Spinal cord (tissue), 10 donors: ENCODE data around the gene AKT1S1. TPM values are rescaled to one million over a fixed set of nuclear protein-coding genes. Genes with fewer than 3 reads are reported as not detected.
A peak's percentile ranks its signal among the peaks of the same experiment; 100 is the strongest.

ENCODE experiments used
- DNase-seq, 6 donors: peaks; one replicate each; pipeline versions ENCODE4 v3.0.0 to v3.0.0-alpha.2; 2013 to 2015; ENCODE audit warnings: low spot score in 6 of 6, low read depth in 4 of 6
- H3K27ac ChIP-seq: one replicate; pipeline ENCODE4 v1.5.1; 2013; ENCODE audit warnings: low read depth, low read length, control low read depth
- H3K27me3 ChIP-seq: one replicate; pipeline ENCODE4 v1.6.1; 2013; ENCODE audit warnings: low read length; ENCODE audit not compliant: control insufficient read depth, insufficient read depth
- H3K36me3 ChIP-seq: one replicate; pipeline ENCODE4 v1.6.1; 2013; ENCODE audit warnings: low read length; ENCODE audit not compliant: control insufficient read depth, insufficient read depth
- H3K4me1 ChIP-seq: one replicate; pipeline ENCODE4 v1.6.1; 2013; ENCODE audit warnings: low read length; ENCODE audit not compliant: control insufficient read depth, insufficient read depth
- H3K4me3 ChIP-seq: one replicate; pipeline ENCODE4 v1.5.1; 2013; ENCODE audit warnings: low read depth, low read length, control low read depth
- H3K9me3 ChIP-seq: one replicate; pipeline ENCODE4 v1.6.1; 2013; ENCODE audit warnings: low read length; ENCODE audit not compliant: control insufficient read depth, insufficient read depth
- WGBS: methylation state at CpG from one replicate; pipeline ENCODE4 v1.1.5; 2013; ENCODE audit warnings: missing lambda C conversion rate; ENCODE audit not compliant: insufficient coverage; 5-methylcytosine and 5-hydroxymethylcytosine counted together
- polyA plus RNA-seq, 2 donors: library from polyadenylated mRNA; unstranded; fragments of 120-200 nt; gene quantifications; one replicate each; pipeline ENCODE4 v1.2.1, GENCODE V29; 2013; ENCODE audit not compliant: insufficient read length in 2 of 2
- total RNA-seq, 2 donors: library from RNA; depleted of rRNA in 1 of 2; stranded (reverse); fragments of 120-200 nt in 1 of 2; fragments of >200 nt in 1 of 2; gene quantifications; one replicate each; pipeline versions ENCODE4 v1.2.3 to v1.2.4, GENCODE V29; 2013 to 2014
- donor health status: healthy.

AKT1S1 gene
- total and polyA plus RNA-seq, 4 donors, result 3.8 to 43.8 (median 26.0) TPM

DNA sequence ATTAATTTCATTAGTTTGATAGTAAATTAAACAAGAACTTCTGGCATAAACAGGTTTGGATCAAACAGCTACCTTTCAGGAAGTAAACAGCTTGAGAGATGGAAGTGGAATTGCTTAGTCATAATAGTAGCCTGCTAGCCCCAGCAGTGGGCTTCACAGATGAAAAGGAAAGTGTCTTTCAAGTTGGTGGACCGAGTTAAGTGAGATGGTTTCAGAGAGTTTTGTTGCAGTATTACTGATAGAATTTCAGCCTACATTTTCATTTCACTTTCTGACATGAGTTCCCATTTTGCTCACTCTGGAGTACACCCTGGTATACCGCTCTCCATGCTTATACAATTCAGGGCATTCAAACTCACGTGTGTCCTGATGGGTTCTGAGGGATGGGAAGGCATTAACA, 28.2 kb downstream of the AKT1S1 start:
- H3K27me3 ChIP-seq, result no peaks in the 10 kb centered on the region
- peaks cover 13% of the 10 kb centered on the region for H3K36me3 ChIP-seq
- DNase-seq, result no peak
- H3K27ac ChIP-seq, result no peak overlapping the region
- no peaks in the 10 kb centered on the region for H3K9me3 ChIP-seq
- 100% methylated on average over 1 of the region's 3 CpGs for WGBS
- H3K4me1 ChIP-seq, result peaks cover 23% of the 10 kb centered on the region
- no peak overlapping the region for H3K4me3 ChIP-seq

DNA sequence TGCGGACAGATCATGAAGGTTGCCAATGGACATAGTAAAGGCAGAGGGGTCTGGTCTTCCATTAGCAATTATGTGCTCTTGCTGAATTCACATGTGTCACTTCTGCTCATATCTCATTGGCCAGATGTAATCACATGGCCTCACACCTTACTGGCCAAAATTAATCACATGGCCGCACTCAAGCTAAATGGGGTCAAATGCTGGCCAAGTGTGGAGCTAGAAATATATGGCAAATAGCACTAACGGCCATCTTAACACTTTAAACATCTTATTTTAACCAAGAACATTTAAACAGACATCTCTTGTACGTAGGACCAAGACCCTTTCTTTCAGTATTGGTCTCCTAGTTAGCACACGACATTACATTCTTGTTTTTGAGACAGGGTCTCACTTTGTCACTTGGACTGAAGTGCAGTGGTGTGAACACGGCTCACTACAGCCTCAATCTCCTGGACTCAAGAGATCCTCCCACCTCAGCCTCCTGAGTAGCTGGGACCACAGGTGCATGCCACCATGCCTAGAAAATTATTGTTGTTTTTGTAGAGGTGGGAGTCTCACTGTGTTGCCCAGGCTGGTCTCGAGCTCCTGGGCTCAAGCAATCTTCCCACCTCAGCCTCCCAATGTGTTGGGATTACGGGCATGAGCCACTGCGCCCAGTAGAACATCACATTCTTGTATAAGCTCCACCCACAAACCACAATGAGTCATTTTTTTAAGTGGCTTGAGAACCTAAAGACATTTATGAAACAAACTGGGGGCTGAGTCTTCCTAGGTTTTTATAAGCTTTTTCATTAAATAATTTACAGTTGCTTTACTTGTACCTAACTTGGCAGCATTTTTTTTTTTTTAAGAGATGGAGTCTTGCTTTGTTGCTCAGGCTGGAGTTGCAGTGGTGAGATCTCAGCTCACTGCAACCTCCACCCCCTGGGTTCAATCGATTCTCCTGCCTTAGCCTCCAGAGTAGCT, 29.1 kb downstream of the AKT1S1 start:
- WGBS, result 100% methylated on average over 4 of the region's 10 CpGs
- H3K9me3 ChIP-seq, result no peaks in the 10 kb centered on the region
- no peak overlapping the region for H3K4me3 ChIP-seq
- peaks cover 9% of the 10 kb centered on the region for H3K36me3 ChIP-seq
- no peak for DNase-seq
- H3K4me1 ChIP-seq, result peaks cover 13% of the 10 kb centered on the region
- no peak overlapping the region for H3K27ac ChIP-seq
- no peaks in the 10 kb centered on the region for H3K27me3 ChIP-seq

GRCh38 chr19:49846408-49846807, 30.7 kb downstream of the AKT1S1 start:
- Histone ChIP-seq H3K9me3 (no peaks in the 10 kb centered on the region), H3K27me3 (no peaks in the 10 kb centered on the region), H3K27ac (no peak overlapping the region), H3K4me1 (no peaks in the 10 kb centered on the region), H3K36me3 (peaks cover 14% of the 10 kb centered on the region), H3K4me3 (no peak overlapping the region)
- no CpG with 5 or more reads among the region's 5 CpGs for whole genome bisulfite sequencing
- no peak for DNase-seq

DNA sequence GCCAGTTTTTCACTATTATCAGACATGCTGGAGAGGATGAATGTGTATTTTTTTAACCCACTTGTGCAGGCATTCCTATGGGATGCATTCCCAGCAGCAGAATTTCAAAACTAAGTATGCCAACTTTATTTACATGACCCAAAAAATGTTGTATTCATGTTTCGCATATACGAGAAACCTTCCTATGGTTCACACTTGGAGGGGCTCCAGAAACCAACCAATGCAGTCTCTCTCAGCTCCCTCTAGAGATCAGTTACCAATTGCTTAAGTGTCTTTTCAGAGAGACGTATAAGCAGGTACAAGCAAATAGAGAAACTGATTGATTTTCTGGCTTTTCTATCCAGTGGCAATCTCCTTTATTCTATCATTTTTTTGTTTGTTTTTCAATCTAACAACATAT, 31.7 kb downstream of the AKT1S1 start:
- H3K36me3 ChIP-seq, result peaks cover 21% of the 10 kb centered on the region
- no CpG with 5 or more reads among the region's 3 CpGs for WGBS
- no peaks in the 10 kb centered on the region for H3K4me1 ChIP-seq
- H3K4me3 ChIP-seq, result no peak overlapping the region
- peak in 2 of 6 donors; percentile 45 to 52 for DNase-seq
- no peaks in the 10 kb centered on the region for H3K9me3 ChIP-seq
- no peak overlapping the region for H3K27ac ChIP-seq
- no peaks in the 10 kb centered on the region for H3K27me3 ChIP-seq

DNA sequence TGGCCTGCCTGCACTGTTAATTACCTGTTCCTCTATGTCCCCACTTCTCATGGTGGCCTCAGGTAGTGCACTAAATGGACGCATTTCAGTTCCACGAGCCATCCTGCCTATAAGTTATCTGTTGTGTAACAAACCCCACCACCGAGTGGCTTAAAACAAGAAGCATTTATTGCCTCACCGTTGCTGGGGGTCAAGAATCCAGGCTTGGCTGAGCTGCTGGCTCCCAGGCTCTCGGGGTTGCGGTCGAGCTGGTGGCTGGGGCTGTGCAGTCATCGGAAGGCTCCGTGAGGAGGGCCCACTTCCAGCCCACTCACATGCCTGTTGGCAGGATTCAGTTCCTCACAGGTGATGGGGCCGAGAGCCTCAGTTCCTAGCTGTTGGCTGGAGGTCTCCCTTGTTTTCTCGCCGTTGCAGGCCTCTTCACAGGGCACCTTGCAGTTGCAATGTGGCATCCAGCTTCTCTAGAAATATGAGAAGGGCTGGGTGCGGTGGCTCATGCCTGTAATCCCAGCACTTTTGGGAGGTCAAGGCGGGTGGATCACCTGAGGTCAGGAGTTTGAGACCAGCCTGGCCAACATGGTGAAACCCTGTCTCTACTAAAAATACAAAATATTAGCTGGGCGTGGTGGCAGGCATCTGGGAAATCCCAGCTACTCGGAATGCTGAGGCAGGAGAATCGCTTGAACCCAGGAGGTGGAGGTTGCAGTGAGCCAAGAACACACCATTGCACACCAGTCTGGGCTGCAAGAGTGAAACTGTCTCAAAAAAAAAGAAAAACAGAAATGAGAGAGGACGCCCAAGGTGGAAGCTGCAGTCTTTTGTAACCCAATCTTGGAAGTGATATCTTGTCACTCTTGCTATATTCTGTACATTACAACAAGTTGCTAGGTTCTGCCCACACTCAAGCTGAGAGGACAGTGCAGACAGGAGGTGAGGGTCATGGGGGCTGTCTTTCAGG, 32.7 kb downstream of the AKT1S1 start:
- Histone ChIP-seq H3K4me1 (no peaks in the 10 kb centered on the region), H3K27me3 (no peaks in the 10 kb centered on the region), H3K4me3 (no peak overlapping the region), H3K27ac (no peak overlapping the region), H3K36me3 (peaks cover 24% of the 10 kb centered on the region), H3K9me3 (no peaks in the 10 kb centered on the region)
- WGBS, result 84% methylated on average over 15 of the region's 18 CpGs
- DNase-seq, result no peak

DNA sequence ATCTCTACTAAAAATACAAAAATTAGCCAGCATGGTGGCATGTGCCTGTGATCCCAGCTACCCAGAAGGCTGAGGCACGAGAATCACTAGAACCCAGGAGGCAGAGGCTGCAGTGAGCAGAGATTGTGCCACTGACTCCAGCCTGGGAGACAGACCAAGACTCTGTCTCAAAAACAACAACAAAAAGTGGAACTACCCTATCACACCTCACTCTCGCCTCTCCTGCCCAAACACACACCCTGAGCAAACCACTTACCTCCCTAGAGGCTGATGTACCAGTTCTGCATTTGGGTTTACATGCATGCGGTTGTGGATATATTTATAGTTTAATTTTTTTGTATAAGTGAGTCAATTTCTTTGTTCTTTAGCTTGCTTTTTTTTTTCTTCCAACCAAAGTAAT, 33.9 kb downstream of the AKT1S1 start:
- H3K4me1 ChIP-seq, result no peaks in the 10 kb centered on the region
- peaks cover 32% of the 10 kb centered on the region for H3K36me3 ChIP-seq
- H3K27me3 ChIP-seq, result no peaks in the 10 kb centered on the region
- DNase-seq, result no peak
- no peak overlapping the region for H3K4me3 ChIP-seq
- H3K9me3 ChIP-seq, result no peaks in the 10 kb centered on the region
- H3K27ac ChIP-seq, result no peak overlapping the region
- WGBS, result 83% methylated on average over 1 of the region's 3 CpGs

- no peak overlapping the region for H3K27ac ChIP-seq
- no peak for DNase-seq
- H3K4me1 ChIP-seq, result no peaks in the 10 kb centered on the region
- peaks cover 57% of the 10 kb centered on the region for H3K36me3 ChIP-seq
- WGBS, result 86% methylated on average over 12 of the region's 17 CpGs
- H3K27me3 ChIP-seq, result no peaks in the 10 kb centered on the region
- H3K4me3 ChIP-seq, result no peak overlapping the region
- no peaks in the 10 kb centered on the region for H3K9me3 ChIP-seq
Measured at GRCh38 chr19:49840736-49841249, 36.4 kb downstream of the AKT1S1 start.

GRCh38 chr19:49840321-49840720, 36.8 kb downstream of the AKT1S1 start:
- no peaks in the 10 kb centered on the region for H3K4me1 ChIP-seq
- peaks cover 61% of the 10 kb centered on the region for H3K36me3 ChIP-seq
- no peak overlapping the region for H3K27ac ChIP-seq
- no peak for DNase-seq
- no peak overlapping the region for H3K4me3 ChIP-seq
- H3K9me3 ChIP-seq, result no peaks in the 10 kb centered on the region
- H3K27me3 ChIP-seq, result no peaks in the 10 kb centered on the region
- WGBS, result 86% methylated on average over 11 of the region's 11 CpGs

DNA sequence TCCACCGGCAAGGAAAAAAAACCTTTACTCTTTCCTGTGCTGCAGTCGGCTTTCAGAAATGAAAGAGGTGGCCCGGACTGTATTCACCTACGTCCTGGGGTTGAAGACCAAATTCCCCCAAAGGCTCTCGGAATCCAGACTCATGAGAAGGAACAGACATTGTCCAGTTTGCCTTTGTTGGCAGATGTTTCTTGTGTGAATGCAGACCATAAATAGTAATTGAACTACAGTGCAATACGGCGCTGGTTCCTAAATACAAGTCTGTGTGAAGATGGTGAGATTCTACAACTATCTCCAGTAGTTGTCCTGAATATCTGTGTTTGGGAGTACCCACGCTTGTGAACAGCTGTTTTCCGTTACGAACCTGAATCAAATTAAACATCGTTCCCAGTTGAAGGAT, 37.4 kb downstream of the AKT1S1 start:
- WGBS, result 95% methylated on average over 11 of the region's 11 CpGs
- no peak overlapping the region for H3K27ac ChIP-seq

More for the DNA sequence above, 37.4 kb downstream of the AKT1S1 start:
- peaks cover 67% of the 10 kb centered on the region for H3K36me3 ChIP-seq
- H3K4me1 ChIP-seq, result no peaks in the 10 kb centered on the region
- no peak for DNase-seq
- no peaks in the 10 kb centered on the region for H3K9me3 ChIP-seq
- H3K27me3 ChIP-seq, result no peaks in the 10 kb centered on the region
- no peak overlapping the region for H3K4me3 ChIP-seq
